ENCODE data around the gene RANBP3.

Gene RANBP3

DNA sequence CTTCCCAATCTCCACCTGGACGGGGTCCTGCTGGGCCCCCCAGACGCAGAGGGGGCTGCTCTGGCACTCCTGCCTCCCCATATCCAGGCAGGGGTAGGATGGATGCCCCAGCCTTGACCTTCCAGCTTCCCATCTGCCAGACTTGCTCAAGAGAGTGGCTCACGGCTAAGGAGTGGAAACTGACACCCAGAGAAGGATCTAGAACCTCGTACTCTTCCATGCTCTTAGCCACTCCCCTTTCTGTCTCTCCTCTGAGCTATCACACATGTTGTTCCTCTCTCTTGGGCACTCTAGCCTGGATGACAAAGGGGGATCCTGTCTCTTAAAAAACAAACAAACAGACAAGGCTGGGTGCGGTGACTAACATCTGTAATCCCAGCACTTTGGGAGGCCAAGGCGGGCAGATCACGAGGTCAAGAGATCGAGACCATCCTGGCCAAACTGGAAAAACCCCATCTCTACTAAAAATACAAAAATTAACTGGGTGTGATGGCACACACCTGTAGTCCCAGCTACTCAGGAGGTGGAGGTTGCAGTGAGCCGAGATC lies 95.4 kb downstream of the RANBP3 start (continued):
- TF ChIP-seq, protein P1, sequence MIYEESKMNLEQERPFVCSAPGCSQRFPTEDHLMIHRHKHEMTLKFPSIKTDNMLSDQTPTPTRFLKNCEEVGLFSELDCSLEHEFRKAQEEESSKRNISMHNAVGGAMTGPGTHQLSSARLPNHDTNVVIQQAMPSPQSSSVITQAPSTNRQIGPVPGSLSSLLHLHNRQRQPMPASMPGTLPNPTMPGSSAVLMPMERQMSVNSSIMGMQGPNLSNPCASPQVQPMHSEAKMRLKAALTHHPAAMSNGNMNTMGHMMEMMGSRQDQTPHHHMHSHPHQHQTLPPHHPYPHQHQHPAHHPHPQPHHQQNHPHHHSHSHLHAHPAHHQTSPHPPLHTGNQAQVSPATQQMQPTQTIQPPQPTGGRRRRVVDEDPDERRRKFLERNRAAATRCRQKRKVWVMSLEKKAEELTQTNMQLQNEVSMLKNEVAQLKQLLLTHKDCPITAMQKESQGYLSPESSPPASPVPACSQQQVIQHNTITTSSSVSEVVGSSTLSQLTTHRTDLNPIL (CRISPR knock-in tag; IDR thresholded peaks at IDR 0.05; ENCODE audit: low read depth) = no peak
- TF ChIP-seq, protein P2, sequence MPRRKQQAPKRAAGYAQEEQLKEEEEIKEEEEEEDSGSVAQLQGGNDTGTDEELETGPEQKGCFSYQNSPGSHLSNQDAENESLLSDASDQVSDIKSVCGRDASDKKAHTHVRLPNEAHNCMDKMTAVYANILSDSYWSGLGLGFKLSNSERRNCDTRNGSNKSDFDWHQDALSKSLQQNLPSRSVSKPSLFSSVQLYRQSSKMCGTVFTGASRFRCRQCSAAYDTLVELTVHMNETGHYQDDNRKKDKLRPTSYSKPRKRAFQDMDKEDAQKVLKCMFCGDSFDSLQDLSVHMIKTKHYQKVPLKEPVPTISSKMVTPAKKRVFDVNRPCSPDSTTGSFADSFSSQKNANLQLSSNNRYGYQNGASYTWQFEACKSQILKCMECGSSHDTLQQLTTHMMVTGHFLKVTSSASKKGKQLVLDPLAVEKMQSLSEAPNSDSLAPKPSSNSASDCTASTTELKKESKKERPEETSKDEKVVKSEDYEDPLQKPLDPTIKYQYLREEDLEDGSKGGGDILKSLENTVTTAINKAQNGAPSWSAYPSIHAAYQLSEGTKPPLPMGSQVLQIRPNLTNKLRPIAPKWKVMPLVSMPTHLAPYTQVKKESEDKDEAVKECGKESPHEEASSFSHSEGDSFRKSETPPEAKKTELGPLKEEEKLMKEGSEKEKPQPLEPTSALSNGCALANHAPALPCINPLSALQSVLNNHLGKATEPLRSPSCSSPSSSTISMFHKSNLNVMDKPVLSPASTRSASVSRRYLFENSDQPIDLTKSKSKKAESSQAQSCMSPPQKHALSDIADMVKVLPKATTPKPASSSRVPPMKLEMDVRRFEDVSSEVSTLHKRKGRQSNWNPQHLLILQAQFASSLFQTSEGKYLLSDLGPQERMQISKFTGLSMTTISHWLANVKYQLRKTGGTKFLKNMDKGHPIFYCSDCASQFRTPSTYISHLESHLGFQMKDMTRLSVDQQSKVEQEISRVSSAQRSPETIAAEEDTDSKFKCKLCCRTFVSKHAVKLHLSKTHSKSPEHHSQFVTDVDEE (CRISPR knock-in tag; IDR thresholded peaks at IDR 0.05) = no peak

DNA sequence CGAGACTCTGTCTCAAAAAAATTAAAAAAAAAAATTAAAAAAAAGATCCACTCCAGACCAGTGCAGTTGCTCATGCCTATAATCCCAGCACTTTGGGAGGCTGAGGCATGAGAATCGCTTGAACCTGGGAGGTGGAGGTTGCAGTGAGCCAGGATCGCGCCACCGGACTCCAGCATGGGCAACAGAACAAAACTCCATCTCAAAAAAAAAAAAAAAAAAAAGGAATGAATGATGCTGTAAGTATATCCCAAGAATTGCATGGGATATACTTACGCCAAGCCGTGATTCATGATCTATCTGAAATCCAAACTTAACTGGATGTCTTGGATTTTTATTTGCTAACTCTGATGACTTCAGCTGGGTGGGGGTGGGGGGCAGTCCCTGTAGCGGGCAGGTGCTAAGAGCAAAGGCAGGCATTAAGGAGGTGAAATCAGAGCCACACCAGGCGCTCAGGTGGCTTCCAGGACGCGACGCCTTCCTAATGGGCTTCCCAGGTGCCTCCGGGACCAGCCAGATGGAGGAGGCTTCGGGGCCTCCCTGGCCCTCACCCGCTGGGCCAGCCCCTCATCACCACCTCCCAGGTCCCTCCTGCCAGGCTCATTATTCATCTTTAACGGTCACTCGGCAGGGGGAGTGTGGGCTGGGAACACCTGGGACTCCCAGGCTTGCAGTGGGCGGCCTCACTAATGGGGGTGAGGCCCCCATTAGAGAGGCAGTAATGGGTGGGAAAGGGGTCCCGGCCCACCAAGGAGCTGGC lies 96.2 kb downstream of the RANBP3 start:
- TF ChIP-seq, protein P2 (CRISPR knock-in tag; IDR thresholded peaks at IDR 0.05) = no peak
- TF ChIP-seq ZNF8 (CRISPR knock-in tag; IDR thresholded peaks at IDR 0.05) (no peak), CSDC2 (CRISPR knock-in tag; IDR thresholded peaks at IDR 0.05) (no peak), ZNF70 (CRISPR knock-in tag; IDR thresholded peaks at IDR 0.05) (peak; percentile 83), TCF4 (CRISPR knock-in tag; IDR thresholded peaks at IDR 0.05; ENCODE audit: borderline replicate concordance) (no peak), ZFP30 (CRISPR knock-in tag; IDR thresholded peaks at IDR 0.05) (no peak)

DNA sequence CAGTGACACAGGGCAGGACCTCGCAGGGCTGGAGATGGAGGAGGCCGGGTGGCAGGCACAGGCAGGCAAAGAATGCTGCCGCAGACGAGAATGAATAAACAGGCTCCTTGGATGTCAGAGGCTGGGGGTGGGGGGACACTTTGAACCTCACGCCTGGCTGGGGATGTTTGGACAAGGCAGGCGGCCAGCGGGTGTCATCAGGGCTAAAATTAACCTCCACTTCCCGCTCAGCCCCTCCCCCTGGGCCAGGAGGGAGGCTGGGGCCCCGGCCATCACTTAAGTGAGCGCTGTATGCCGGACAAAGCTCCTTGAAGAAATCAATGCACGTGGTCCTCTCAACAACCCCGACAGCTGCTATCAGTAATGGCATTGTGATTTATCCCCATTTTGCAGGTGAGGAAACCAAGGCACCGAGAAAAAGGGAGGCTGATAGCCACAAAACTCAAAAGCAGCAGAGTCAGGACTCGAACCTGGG lies 97.3 kb downstream of the RANBP3 start:
- ATAC-seq = no peak; the same call in 2 of the 3 replicates
- no peak for TF ChIP-seq PPARA (CRISPR knock-in tag; IDR thresholded peaks at IDR 0.05; ENCODE audit: borderline replicate concordance)

More for the DNA sequence above, 96.2 kb downstream of the RANBP3 start:
- ATAC-seq = no peak

DNA sequence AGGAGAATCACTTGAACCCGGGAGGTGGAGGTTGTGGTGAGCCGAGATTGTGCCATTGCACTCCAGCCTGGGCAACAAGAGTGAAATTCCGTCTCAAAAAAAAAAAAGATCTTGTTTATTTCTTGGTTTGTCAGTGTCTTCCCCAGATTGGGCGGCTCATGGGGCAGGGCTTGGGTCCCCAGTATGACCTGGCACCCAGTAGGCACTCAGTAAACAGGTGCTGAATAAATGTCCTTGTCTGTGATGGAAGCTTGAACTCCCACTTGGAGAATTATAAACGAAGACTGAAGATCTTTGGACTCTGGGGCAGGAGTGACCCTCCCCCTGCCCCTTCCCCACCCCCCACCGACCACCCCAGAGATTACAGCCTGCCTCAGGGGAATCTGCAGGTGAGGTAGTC lies 97.7 kb downstream of the RANBP3 start:
- no peak for ATAC-seq
- TF ChIP-seq ZC3H10 (CRISPR knock-in tag; IDR thresholded peaks at IDR 0.05) = no peak
- TF ChIP-seq OSR1 (CRISPR knock-in tag; IDR thresholded peaks at IDR 0.05) = no peak
- TF ChIP-seq, protein P1 (CRISPR knock-in tag; IDR thresholded peaks at IDR 0.05; ENCODE audit: low read depth) = no peak
- TF ChIP-seq, protein P3, sequence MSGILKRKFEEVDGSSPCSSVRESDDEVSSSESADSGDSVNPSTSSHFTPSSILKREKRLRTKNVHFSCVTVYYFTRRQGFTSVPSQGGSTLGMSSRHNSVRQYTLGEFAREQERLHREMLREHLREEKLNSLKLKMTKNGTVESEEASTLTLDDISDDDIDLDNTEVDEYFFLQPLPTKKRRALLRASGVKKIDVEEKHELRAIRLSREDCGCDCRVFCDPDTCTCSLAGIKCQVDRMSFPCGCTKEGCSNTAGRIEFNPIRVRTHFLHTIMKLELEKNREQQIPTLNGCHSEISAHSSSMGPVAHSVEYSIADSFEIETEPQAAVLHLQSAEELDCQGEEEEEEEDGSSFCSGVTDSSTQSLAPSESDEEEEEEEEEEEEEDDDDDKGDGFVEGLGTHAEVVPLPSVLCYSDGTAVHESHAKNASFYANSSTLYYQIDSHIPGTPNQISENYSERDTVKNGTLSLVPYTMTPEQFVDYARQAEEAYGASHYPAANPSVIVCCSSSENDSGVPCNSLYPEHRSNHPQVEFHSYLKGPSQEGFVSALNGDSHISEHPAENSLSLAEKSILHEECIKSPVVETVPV (CRISPR knock-in tag; IDR thresholded peaks at IDR 0.05) = no peak
- no peak for TF ChIP-seq ZFP3 (CRISPR knock-in tag; IDR thresholded peaks at IDR 0.05)
- no peak for TF ChIP-seq SNAI2 (CRISPR knock-in tag; IDR thresholded peaks at IDR 0.05)
- TF ChIP-seq, protein P4, sequence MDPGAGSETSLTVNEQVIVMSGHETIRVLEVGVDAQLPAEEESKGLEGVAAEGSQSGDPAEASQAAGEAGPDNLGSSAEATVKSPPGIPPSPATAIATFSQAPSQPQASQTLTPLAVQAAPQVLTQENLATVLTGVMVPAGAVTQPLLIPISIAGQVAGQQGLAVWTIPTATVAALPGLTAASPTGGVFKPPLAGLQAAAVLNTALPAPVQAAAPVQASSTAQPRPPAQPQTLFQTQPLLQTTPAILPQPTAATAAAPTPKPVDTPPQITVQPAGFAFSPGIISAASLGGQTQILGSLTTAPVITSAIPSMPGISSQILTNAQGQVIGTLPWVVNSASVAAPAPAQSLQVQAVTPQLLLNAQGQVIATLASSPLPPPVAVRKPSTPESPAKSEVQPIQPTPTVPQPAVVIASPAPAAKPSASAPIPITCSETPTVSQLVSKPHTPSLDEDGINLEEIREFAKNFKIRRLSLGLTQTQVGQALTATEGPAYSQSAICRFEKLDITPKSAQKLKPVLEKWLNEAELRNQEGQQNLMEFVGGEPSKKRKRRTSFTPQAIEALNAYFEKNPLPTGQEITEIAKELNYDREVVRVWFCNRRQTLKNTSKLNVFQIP (CRISPR knock-in tag; IDR thresholded peaks at IDR 0.05; ENCODE audit: borderline replicate concordance, low read depth) = no peak
- no peak for TF ChIP-seq TOX (CRISPR knock-in tag; IDR thresholded peaks at IDR 0.05; ENCODE audit: borderline replicate concordance)
- no peak for TF ChIP-seq GLIS3 (CRISPR knock-in tag; IDR thresholded peaks at IDR 0.05)
- TF ChIP-seq, protein P2 (CRISPR knock-in tag; IDR thresholded peaks at IDR 0.05) = no peak
- TF ChIP-seq ARNTL (CRISPR knock-in tag; IDR thresholded peaks at IDR 0.05; ENCODE audit: borderline replicate concordance, low read depth) = no peak
- no peak for TF ChIP-seq ZNF70 (CRISPR knock-in tag; IDR thresholded peaks at IDR 0.05)
- TF ChIP-seq RARB (CRISPR knock-in tag; IDR thresholded peaks at IDR 0.05) = no peak
- TF ChIP-seq ISL1 (CRISPR knock-in tag; IDR thresholded peaks at IDR 0.05) = no peak
- no peak for TF ChIP-seq ZFP30 (CRISPR knock-in tag; IDR thresholded peaks at IDR 0.05)
- no peak for TF ChIP-seq TCF4 (CRISPR knock-in tag; IDR thresholded peaks at IDR 0.05; ENCODE audit: borderline replicate concordance)

Measured in SK-N-SH treated with all-trans-retinoic acid at 6 μM for 48 hours (cell line).